HG02798 (cell line): ENCODE results near the gene ELAPOR2.
"Not testable (repeated sequence)": the region's sequence is repeated elsewhere in the genome, so short reads cannot be mapped to it uniquely, and the experiment has no call there.

Experiments
- ATAC-seq: cut with Tn5 transposase; IDR thresholded peaks from one replicate; pipeline ENCODE4 v1.9.1; 2021; ENCODE audit warnings: mild to moderate bottlenecking; ENCODE audit not compliant: unreplicated experiment, poor library complexity

The ELAPOR2 gene

GRCh38 chr7:87059525-87060287, at the start of gene ELAPOR2:
Gene ELAPOR2 (minus strand): TSS chr7:87059654. CDS start chr7:87059513, 141 bp downstream.
- peak; percentile 97 for ATAC-seq

- ATAC-seq = no peak
Observed at GRCh38 chr7:87107949-87108776, 48.7 kb upstream of the ELAPOR2 start.

- no peak for ATAC-seq
Observed at GRCh38 chr7:87106974-87107612, 47.6 kb upstream of the ELAPOR2 start.

GRCh38 chr7:87105401-87105800, 45.9 kb upstream of the ELAPOR2 start:
- no peak for ATAC-seq

GRCh38 chr7:87100326-87100725, 40.9 kb upstream of the ELAPOR2 start:
- no peak for ATAC-seq

GRCh38 chr7:87097375-87097774, 37.9 kb upstream of the ELAPOR2 start:
- ATAC-seq = not testable (repeated sequence)

GRCh38 chr7:87094322-87094721, 34.9 kb upstream of the ELAPOR2 start:
- ATAC-seq = no peak

- ATAC-seq = no peak
Observed at GRCh38 chr7:87092568-87093091, 33.2 kb upstream of the ELAPOR2 start.

GRCh38 chr7:87091487-87092066, 32.1 kb upstream of the ELAPOR2 start:
- no peak for ATAC-seq

GRCh38 chr7:87083865-87084519, 24.5 kb upstream of the ELAPOR2 start:
- ATAC-seq = peak; percentile 44

- ATAC-seq = no peak
Observed at GRCh38 chr7:87082675-87083074, 23.2 kb upstream of the ELAPOR2 start.

GRCh38 chr7:87075671-87076404, 16.4 kb upstream of the ELAPOR2 start:
- ATAC-seq = peak; percentile 77

GRCh38 chr7:87067788-87068187, 8.3 kb upstream of the ELAPOR2 start:
- no peak for ATAC-seq

GRCh38 chr7:87060288-87060537, 759 bp upstream of the ELAPOR2 start:
- no peak for ATAC-seq

GRCh38 chr7:87058744-87059524, 520 bp downstream of the ELAPOR2 start:
- peak; percentile 49 for ATAC-seq

- no peak for ATAC-seq
Observed at GRCh38 chr7:87057210-87057609, 2.2 kb downstream of the ELAPOR2 start.

GRCh38 chr7:87056346-87056745, 3.1 kb downstream of the ELAPOR2 start:
- no peak for ATAC-seq

- no peak for ATAC-seq
Observed at GRCh38 chr7:87048839-87049238, 10.6 kb downstream of the ELAPOR2 start.

GRCh38 chr7:87046456-87046855, 13.0 kb downstream of the ELAPOR2 start:
- ATAC-seq = no peak
